H1 (cell line): Measurements from ENCODE around the gene PROZ. TPM values are rescaled to one million over a fixed set of nuclear protein-coding genes. Genes with fewer than 3 reads are reported as not detected.

ENCODE experiments used
- CTCF ChIA-PET: fragments of 300-600 bp; sonication (Branson Sonifier 250); formaldehyde crosslinking; loops from one replicate; lab custom pipeline; 2021; ENCODE audit not compliant: partially characterized antibody; lab: Charles Lee
- POLR2A ChIA-PET: fragments of 300-600 bp; sonication (Branson Sonifier 250); formaldehyde crosslinking; loops from one replicate; lab custom pipeline; 2021; ENCODE audit warnings: inconsistent platforms; ENCODE audit not compliant: partially characterized antibody; lab: Charles Lee
- DNase-seq, 2 experiments: peaks; one replicate each; pipeline versions ENCODE4 v3.0.0 to v3.0.0-alpha.2; 2010 to 2022; ENCODE audit warnings: low spot score in 2 of 2, low read depth in 1 of 2, mixed read lengths in 1 of 2
- FAIRE-seq: peaks from 2 replicates; lab custom pipeline; 2011; peaks lifted over from hg19 to GRCh38; lab: Jason Lieb, UNC
- H2AFZ ChIP-seq: 2 replicates; pipeline ENCODE4 v1.8.1; 2012; ENCODE audit warnings: low read length, inconsistent platforms
- H2AK5ac ChIP-seq: 2 replicates; pipeline ENCODE4 v1.6.1; 2013; ENCODE audit warnings: low read depth, low read length
- H2BK120ac ChIP-seq: replicated peaks from 2 replicates; pipeline ENCODE3; 2013; ENCODE audit warnings: low read depth, low read length, inconsistent platforms
- H2BK12ac ChIP-seq: 2 replicates; pipeline ENCODE4 v1.6.1; 2013; ENCODE audit warnings: low read depth, low read length
- H2BK15ac ChIP-seq: 2 replicates; pipeline ENCODE4 v1.6.1; 2013; ENCODE audit warnings: low read length
- H2BK20ac ChIP-seq: 2 replicates; pipeline ENCODE4 v1.6.1; 2013; ENCODE audit warnings: low read length
- H2BK5ac ChIP-seq: 2 replicates; pipeline ENCODE4 v1.6.1; 2013; ENCODE audit warnings: low read depth, low read length
- H3K14ac ChIP-seq: 2 replicates; pipeline ENCODE4 v1.6.1; 2013; ENCODE audit warnings: inconsistent platforms; ENCODE audit not compliant: insufficient read length
- H3K18ac ChIP-seq: 2 replicates; pipeline ENCODE4 v1.6.1; 2013; ENCODE audit warnings: low read length; ENCODE audit errors: extremely low read depth
- H3K23ac ChIP-seq: 2 replicates; pipeline ENCODE4 v1.6.1; 2013; ENCODE audit warnings: inconsistent platforms; ENCODE audit not compliant: insufficient read length
- H3K23me2 ChIP-seq: 2 replicates; pipeline ENCODE4 v1.6.1; 2013; ENCODE audit warnings: low read depth, low read length
- H3K27ac ChIP-seq: 2 replicates; pipeline ENCODE4 v1.6.1; 2011; ENCODE audit warnings: low read depth, low read length, inconsistent platforms
- H3K27me3 ChIP-seq, 4 experiments: replicated peaks in 1 of 4; 1 replicate in 1 of 4; 2 replicates in 3 of 4; pipeline versions ENCODE4 v1.6.1 to v1.8.1; 2011 to 2013; ENCODE audit warnings: low read length in 3 of 4, mild to moderate bottlenecking in 3 of 4, inconsistent platforms in 2 of 4, mixed read lengths in 2 of 4, moderate library complexity in 1 of 4; ENCODE audit not compliant: control insufficient read depth in 3 of 4, insufficient read depth in 3 of 4; ENCODE audit errors: extremely low read depth in 1 of 4
- H3K36me3 ChIP-seq, 4 experiments: 2 replicates each; pipeline versions ENCODE4 v1.6.1 to v1.8.1; 2011 to 2013; ENCODE audit warnings: mild to moderate bottlenecking in 4 of 4, low read length in 3 of 4, moderate library complexity in 2 of 4, control low read depth in 1 of 4, inconsistent platforms in 1 of 4; ENCODE audit not compliant: insufficient read depth in 4 of 4, control insufficient read depth in 2 of 4
- H3K4ac ChIP-seq: replicated peaks from 2 replicates; pipeline ENCODE3; 2013; ENCODE audit warnings: low read length, low read depth, mixed read lengths, inconsistent platforms; ENCODE audit not compliant: insufficient read length
- H3K4me1 ChIP-seq, 4 experiments: replicated peaks in 1 of 4; 1 replicate in 1 of 4; 2 replicates in 3 of 4; pipeline versions ENCODE4 v1.6.1 to v1.8.1; 2011 to 2013; ENCODE audit warnings: low read length in 3 of 4, inconsistent platforms in 2 of 4, mixed read lengths in 1 of 4; ENCODE audit not compliant: insufficient read depth in 4 of 4, control insufficient read depth in 3 of 4
- H3K4me2 ChIP-seq, 2 experiments: 2 replicates each; pipeline versions ENCODE4 v1.6.1 to v1.8.1; 2011 to 2013; ENCODE audit warnings: low read depth in 2 of 2, low read length in 2 of 2, control low read depth in 1 of 2, inconsistent platforms in 1 of 2, mild to moderate bottlenecking in 1 of 2; ENCODE audit not compliant: insufficient read depth in 1 of 2
- H3K4me3 ChIP-seq, 4 experiments: fragments of 200-600, 300-600 bp in 1 of 4; sonication (generic), shearing (Covaris generic), sonication (Bioruptor Twin) in 1 of 4; 2 replicates each; pipeline versions ENCODE4 v1.5.1 to v1.8.1; 2011 to 2016; ENCODE audit warnings: low read length in 4 of 4, low read depth in 3 of 4, control low read depth in 2 of 4, inconsistent platforms in 2 of 4, mild to moderate bottlenecking in 2 of 4, mixed read lengths in 1 of 4, moderate library complexity in 1 of 4; ENCODE audit not compliant: insufficient read depth in 2 of 4; ENCODE audit errors: extremely low read depth in 1 of 4
- H3K56ac ChIP-seq: replicated peaks from 2 replicates; pipeline ENCODE3; 2013; ENCODE audit warnings: low read depth, mild to moderate bottlenecking, mixed read lengths, low read length, inconsistent platforms; ENCODE audit not compliant: insufficient read length
- H3K79me1 ChIP-seq: 2 replicates; pipeline ENCODE4 v1.6.1; 2013; ENCODE audit warnings: low read depth, low read length, control low read depth
- H3K79me2 ChIP-seq, 2 experiments: 2 replicates each; pipeline versions ENCODE4 v1.6.1 to v1.8.1; 2012 to 2013; ENCODE audit warnings: low read length in 2 of 2, mild to moderate bottlenecking in 2 of 2, inconsistent platforms in 1 of 2; ENCODE audit not compliant: insufficient read depth in 2 of 2, control insufficient read depth in 1 of 2
- H3K9ac ChIP-seq, 4 experiments: replicated peaks in 1 of 4; 1 replicate in 1 of 4; 2 replicates in 3 of 4; pipeline versions ENCODE4 v1.6.1 to v1.8.1; 2011 to 2013; ENCODE audit warnings: low read depth in 3 of 4, low read length in 3 of 4, control low read depth in 2 of 4, mild to moderate bottlenecking in 2 of 4, moderate library complexity in 2 of 4, inconsistent platforms in 1 of 4; ENCODE audit errors: extremely low read depth in 1 of 4
- H3K9me3 ChIP-seq, 2 experiments: 2 replicates each; pipeline versions ENCODE4 v1.6.1 to v1.8.1; 2012 to 2013; ENCODE audit warnings: mild to moderate bottlenecking in 2 of 2, moderate library complexity in 2 of 2, control low read depth in 1 of 2, inconsistent platforms in 1 of 2, low read depth in 1 of 2, low read length in 1 of 2, mixed read lengths in 1 of 2; ENCODE audit not compliant: insufficient read depth in 2 of 2
- H4K20me1 ChIP-seq, 2 experiments: replicated peaks in 1 of 2; 2 replicates each; pipeline versions ENCODE3 to v1.8.1; 2011 to 2013; ENCODE audit warnings: inconsistent platforms in 2 of 2, low read length in 2 of 2, mild to moderate bottlenecking in 1 of 2; ENCODE audit not compliant: insufficient read depth in 2 of 2, control insufficient read depth in 1 of 2
- H4K5ac ChIP-seq: 2 replicates; pipeline ENCODE4 v1.6.1; 2013; ENCODE audit warnings: low read length, low read depth, mixed read lengths, inconsistent platforms; ENCODE audit not compliant: insufficient read length
- H4K8ac ChIP-seq: 2 replicates; pipeline ENCODE4 v1.8.0; 2013; ENCODE audit warnings: mild to moderate bottlenecking, moderate library complexity, low read length, inconsistent platforms; ENCODE audit not compliant: insufficient read depth; ENCODE audit errors: extremely low read depth
- H4K91ac ChIP-seq: replicated peaks from 2 replicates; pipeline ENCODE3; 2013; ENCODE audit warnings: low read length, mixed read lengths, inconsistent platforms; ENCODE audit not compliant: insufficient read length
- CBX5 ChIP-seq: fragments of 300-800, 300-1000 bp; sonication (generic); IDR thresholded peaks from 2 replicates; pipeline ENCODE4 v1.7.1; 2016; ENCODE audit warnings: antibody characterized with exemption, low read length, low read depth
- GTF2F1 ChIP-seq: IDR thresholded peaks from 2 replicates; pipeline ENCODE4 v1.6.1; 2012; ENCODE audit warnings: low read depth, low read length, improper control_type of control experiment, borderline replicate concordance
- JUND ChIP-seq: IDR thresholded peaks from 2 replicates; pipeline ENCODE4 v1.6.1; 2011; ENCODE audit warnings: mild to moderate bottlenecking, improper control_type of control experiment, low read length
- MAX ChIP-seq: IDR thresholded peaks from 2 replicates; pipeline ENCODE4 v1.6.1; 2012; ENCODE audit warnings: inconsistent platforms
- NRF1 ChIP-seq: IDR thresholded peaks from 2 replicates; pipeline ENCODE4 v1.6.1; 2011; ENCODE audit warnings: mild to moderate bottlenecking, low read depth, low read length, improper control_type of control experiment
- RXRA ChIP-seq: IDR thresholded peaks from 2 replicates; pipeline ENCODE4 v1.6.1; 2011; ENCODE audit warnings: low read depth, mild to moderate bottlenecking, low read length, moderate library complexity; ENCODE audit not compliant: insufficient read depth
- TBP ChIP-seq: IDR thresholded peaks from 2 replicates; pipeline ENCODE4 v1.6.1; 2011; ENCODE audit warnings: low read depth, low read length, improper control_type of control experiment
- ZNF274 ChIP-seq: IDR thresholded peaks from 2 replicates; pipeline ENCODE4 v1.7.0; 2012; ENCODE audit warnings: low read length, borderline replicate concordance; ENCODE audit errors: extremely low read depth
- WGBS, 2 experiments: shearing (Covaris generic) in 1 of 2; methylation state at CpG; one replicate each; pipeline versions ENCODE4 v1.1.6 to v1.1.7; 2013 to 2015; ENCODE audit warnings: low lambda C conversion rate in 2 of 2, mixed read lengths in 2 of 2, inconsistent platforms in 1 of 2, low coverage in 1 of 2, missing lambda C conversion rate in 1 of 2; ENCODE audit not compliant: insufficient replicate concordance in 2 of 2, insufficient coverage in 1 of 2, insufficient read length in 1 of 2; ENCODE audit errors: extremely low coverage in 1 of 2, missing lambda C conversion rate in 1 of 2; 5-methylcytosine and 5-hydroxymethylcytosine counted together
- polyA plus RNA-seq, 7 experiments: library from polyadenylated mRNA; depleted of rRNA in 3 of 7; stranded (reverse) in 5 of 7; unstranded in 2 of 7; fragments of >200 nt in 5 of 7; fragments of 200-250 nt in 2 of 7; gene quantifications; 1 replicate in 5 of 7; 2 replicates in 1 of 7; 4 replicates in 1 of 7; pipeline versions ENCODE4 v1.2.1 to v1.2.3, GENCODE V29; 2011 to 2013; ENCODE audit warnings: missing spikeins in 2 of 7, mixed read lengths in 2 of 7
- total RNA-seq: library from RNA; stranded (reverse); fragmentation: NEBNext Ultra II Directional; extraction: Animal tissue kit (Norgen Biotek cat#: 25700); gene quantifications from 2 replicates; pipeline ENCODE4 v1.2.1, GENCODE V29; 2021

Gene PROZ
- total and polyA plus RNA-seq, 2 of the 8 experiments (the other 6 are each of a cell fraction or from before 2014, with no cell fraction given): not detected

DNA sequence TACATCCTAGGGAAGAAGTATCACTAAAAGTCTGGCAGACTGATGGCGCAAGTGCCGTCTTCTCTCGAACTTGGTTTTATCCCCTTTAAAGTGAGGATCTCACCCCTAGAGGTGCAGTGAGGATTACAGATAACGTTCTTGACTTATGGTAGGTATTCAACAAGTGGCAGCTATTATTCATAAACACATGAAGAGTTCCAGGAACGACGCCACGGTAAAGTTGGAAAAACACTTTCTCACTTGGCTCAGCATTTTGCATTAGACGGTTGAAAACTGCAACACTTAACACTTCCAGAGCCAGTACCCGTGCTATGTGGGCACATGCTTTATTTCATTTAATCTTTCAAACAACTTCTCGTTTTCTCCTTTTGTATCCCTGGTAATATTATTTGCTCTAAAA is 8.7 kb downstream of the PROZ start:
- no peak overlapping the region for H4K5ac ChIP-seq
- H2BK5ac ChIP-seq: no peak overlapping the region
- H3K9me3 ChIP-seq: no peaks in the 10 kb centered on the region
- no peaks in the 10 kb centered on the region for H3K79me1 ChIP-seq
- H3K4me3 ChIP-seq: no peak overlapping the region
- H2BK12ac ChIP-seq: no peak overlapping the region
- H3K4me2 ChIP-seq: no peak overlapping the region
- H2BK20ac ChIP-seq: no peak overlapping the region
- H2BK120ac ChIP-seq: no peak overlapping the region
- no peaks in the 10 kb centered on the region for H4K20me1 ChIP-seq
- H3K4ac ChIP-seq: no peak overlapping the region
- TF ChIP-seq TBP (no peak), CBX5 (no peak), NRF1 (no peak), ZNF274 (no peak), MAX (no peak), RXRA (no peak), GTF2F1 (no peak), JUND (no peak)
- ChIA-PET POLR2A (interaction anchor here (1.2 to 2.5 kb wide), 2 partner anchors 12 to 42 kb away, joined by 3 to 7 read pairs; partner anchors contain the start of genes CUL4A and PCID2), CTCF (interaction anchor here (1.3 kb wide), 1 partner anchor 235 kb away, joined by 3 read pairs; no protein-coding TSS in a partner anchor)
- H3K23me2 ChIP-seq: no peaks in the 10 kb centered on the region
- no peaks in the 10 kb centered on the region; a peak in 1 of 4 replicates for H3K79me2 ChIP-seq
- H4K8ac ChIP-seq: no peak overlapping the region
- H3K18ac ChIP-seq: no peak overlapping the region
- H3K27ac ChIP-seq: no peak overlapping the region
- peaks cover 0 to 10% (median 3%) of the 10 kb centered on the region in 4 experiments; a peak in 5 of 7 replicates for H3K4me1 ChIP-seq
- 94% methylated on average over 10 of the region's 10 CpGs; no CpG with 5 or more reads in 1 of the 2 experiments for WGBS, 2 experiments
- H3K27me3 ChIP-seq: no peaks in the 10 kb centered on the region
- DNase-seq (no peak), FAIRE-seq (no peak)
- no peak overlapping the region for H2BK15ac ChIP-seq
- no peak overlapping the region for H3K56ac ChIP-seq
- no peak overlapping the region for H2AFZ ChIP-seq
- no peak overlapping the region for H4K91ac ChIP-seq
- H3K9ac ChIP-seq: no peak overlapping the region
- H2AK5ac ChIP-seq: no peak overlapping the region
- no peak overlapping the region for H3K23ac ChIP-seq
- peaks cover 2 to 23% (median 6%) of the 10 kb centered on the region in 4 experiments; a peak in 5 of 8 replicates for H3K36me3 ChIP-seq
- H3K14ac ChIP-seq: no peak overlapping the region
